K562 (cell line): ENCODE measurements around the gene FAM114A1.

Source experiments
- BHLHE40 ChIP-seq: IDR thresholded peaks from 2 replicates; pipeline ENCODE4 v1.6.1; 2011; ENCODE audit warnings: low read length, improper control_type of control experiment
- CTCF ChIP-seq, 3 experiments: IDR thresholded peaks in 2 of 3; conservative IDR thresholded peaks in 1 of 3; 2 replicates each; pipeline ENCODE4 v1.5.1; 2011 to 2012; ENCODE audit warnings: low read length in 3 of 3, mild to moderate bottlenecking in 3 of 3, control low read depth in 2 of 3, improper control_type of control experiment in 1 of 3, inconsistent platforms in 1 of 3, low read depth in 1 of 3, mixed read lengths in 1 of 3, moderate library complexity in 1 of 3; ENCODE audit not compliant: insufficient read depth in 2 of 3
- E2F4 ChIP-seq: sonication (generic); formaldehyde crosslinking; IDR thresholded peaks from 2 replicates; pipeline ENCODE4 v1.8.0; 2022; ENCODE audit warnings: mild to moderate bottlenecking, low read depth, missing genetic modification reagents
- E2F6 ChIP-seq, 2 experiments: IDR thresholded peaks; 2 replicates each; pipeline ENCODE4 v1.6.1; 2011; ENCODE audit warnings: borderline replicate concordance in 1 of 2, control low read depth in 1 of 2, low read depth in 1 of 2, low read length in 1 of 2, mild to moderate bottlenecking in 1 of 2, mixed read lengths in 1 of 2, moderate library complexity in 1 of 2; ENCODE audit not compliant: insufficient read depth in 1 of 2, insufficient read length in 1 of 2, poor library complexity in 1 of 2, severe bottlenecking in 1 of 2; ENCODE audit errors: extremely low read depth in 1 of 2
- EZH2 ChIP-seq: IDR thresholded peaks from 2 replicates; pipeline ENCODE4 v1.6.1; 2012; ENCODE audit warnings: low read depth, mild to moderate bottlenecking, inconsistent platforms, low read length, borderline replicate concordance
- PHB2 ChIP-seq: fragments of 450-650 bp; IDR thresholded peaks from 2 replicates; pipeline ENCODE4 v1.6.1; 2017; ENCODE audit warnings: low read depth
- POLR2A ChIP-seq: fragments of 450-650 bp; conservative IDR thresholded peaks from 2 replicates; pipeline ENCODE4 v1.6.1; 2016
- POLR2AphosphoS2 ChIP-seq: IDR thresholded peaks from 2 replicates; pipeline ENCODE4 v1.6.1; 2012; ENCODE audit warnings: low read length, improper control_type of control experiment
- SMC3 ChIP-seq: conservative IDR thresholded peaks from 2 replicates; pipeline ENCODE4 v1.6.1; 2011; ENCODE audit warnings: low read depth, low read length, improper control_type of control experiment; ENCODE audit not compliant: insufficient read depth
- TAF1 ChIP-seq: IDR thresholded peaks from 2 replicates; pipeline ENCODE4 v1.6.1; 2011; ENCODE audit warnings: mild to moderate bottlenecking, low read length, moderate library complexity; ENCODE audit not compliant: insufficient read depth, control insufficient read depth, severe bottlenecking; ENCODE audit errors: extremely low read depth
- TCF7L2 ChIP-seq: fragments of 150-350 bp; IDR thresholded peaks from 2 replicates; pipeline ENCODE4 v1.6.1; 2016; ENCODE audit warnings: low read depth, mild to moderate bottlenecking, low read length, moderate library complexity
- YBX1 ChIP-seq: fragments of 450-650 bp; IDR thresholded peaks from 2 replicates; pipeline ENCODE4 v1.7.1; 2016; ENCODE audit warnings: mild to moderate bottlenecking
- ZBTB49 ChIP-seq: sonication (generic); formaldehyde crosslinking; IDR thresholded peaks from 2 replicates; pipeline ENCODE4 v1.8.0; 2022; ENCODE audit warnings: missing genetic modification reagents, mild to moderate bottlenecking, borderline replicate concordance

- no peak for TF ChIP-seq ZBTB49 (CRISPR knock-in tag)
- no peak for TF ChIP-seq POLR2A
- no peak for TF ChIP-seq PHB2
- no peak for TF ChIP-seq CTCF (IDR thresholded peaks at IDR 0.05 in 2 of 3, conservative IDR thresholded peaks at IDR 0.05 in 1 of 3; ENCODE audit: insufficient read depth in 2 of 3, low read depth in 1 of 3, low read length in 3 of 3)
- TF ChIP-seq BHLHE40: no peak
- no peak for TF ChIP-seq E2F4 (CRISPR knock-in tag)
- TF ChIP-seq TAF1: no peak
- no peak for TF ChIP-seq TCF7L2
- no peak for TF ChIP-seq SMC3
- no peak for TF ChIP-seq POLR2AphosphoS2
- TF ChIP-seq YBX1: no peak
- no peak for TF ChIP-seq EZH2
- TF ChIP-seq E2F6 (IDR thresholded peaks at IDR 0.05; ENCODE audit: borderline replicate concordance in 1 of 2, extremely low read depth in 1 of 2, insufficient read depth in 1 of 2, insufficient read length in 1 of 2, low read depth in 1 of 2, low read length in 1 of 2, poor library complexity in 1 of 2, severe bottlenecking in 1 of 2): no peak
Measured at GRCh38 chr4:38980903-38981676, 113.5 kb downstream of the FAM114A1 start.
